Measurements from ENCODE around the gene ANO1.

Gene ANO1

DNA sequence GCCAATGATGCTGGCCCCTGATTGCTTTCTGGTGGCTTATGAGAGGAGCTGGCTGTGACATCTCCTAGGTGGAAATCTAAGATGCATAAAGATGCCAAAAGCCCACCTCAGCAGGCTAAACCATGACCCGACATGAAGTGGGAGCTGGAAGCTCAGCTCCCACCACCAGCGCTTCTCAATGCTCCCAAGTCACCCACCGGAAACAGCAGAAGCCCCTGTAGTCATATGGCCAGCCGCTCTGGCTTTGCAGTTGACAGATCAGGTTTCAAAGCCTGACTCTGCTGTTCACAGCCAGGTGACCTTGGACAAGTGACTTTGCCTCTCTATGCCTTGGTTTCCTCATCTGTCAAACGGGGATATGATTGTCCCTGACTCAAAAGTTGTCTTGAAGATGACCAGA is 29.1 kb upstream of the ANO1 start (continued):
- TF ChIP-seq CSRNP3 (CRISPR knock-in tag; IDR thresholded peaks at IDR 0.05) (no peak), TCF4 (CRISPR knock-in tag; IDR thresholded peaks at IDR 0.05; ENCODE audit: borderline replicate concordance) (no peak), ZNF565 (CRISPR knock-in tag; conservative IDR thresholded peaks at IDR 0.05; ENCODE audit: low read depth) (no peak), BACH2 (CRISPR knock-in tag; IDR thresholded peaks at IDR 0.05; ENCODE audit: borderline replicate concordance) (no peak), OSR1 (CRISPR knock-in tag; IDR thresholded peaks at IDR 0.05) (no peak), ZFP30 (CRISPR knock-in tag; IDR thresholded peaks at IDR 0.05) (no peak), ESRRG (CRISPR knock-in tag; IDR thresholded peaks at IDR 0.05) (no peak), ZFP3 (CRISPR knock-in tag; IDR thresholded peaks at IDR 0.05) (no peak), CSDC2 (CRISPR knock-in tag; IDR thresholded peaks at IDR 0.05) (no peak)
- TF ChIP-seq, protein P1, sequence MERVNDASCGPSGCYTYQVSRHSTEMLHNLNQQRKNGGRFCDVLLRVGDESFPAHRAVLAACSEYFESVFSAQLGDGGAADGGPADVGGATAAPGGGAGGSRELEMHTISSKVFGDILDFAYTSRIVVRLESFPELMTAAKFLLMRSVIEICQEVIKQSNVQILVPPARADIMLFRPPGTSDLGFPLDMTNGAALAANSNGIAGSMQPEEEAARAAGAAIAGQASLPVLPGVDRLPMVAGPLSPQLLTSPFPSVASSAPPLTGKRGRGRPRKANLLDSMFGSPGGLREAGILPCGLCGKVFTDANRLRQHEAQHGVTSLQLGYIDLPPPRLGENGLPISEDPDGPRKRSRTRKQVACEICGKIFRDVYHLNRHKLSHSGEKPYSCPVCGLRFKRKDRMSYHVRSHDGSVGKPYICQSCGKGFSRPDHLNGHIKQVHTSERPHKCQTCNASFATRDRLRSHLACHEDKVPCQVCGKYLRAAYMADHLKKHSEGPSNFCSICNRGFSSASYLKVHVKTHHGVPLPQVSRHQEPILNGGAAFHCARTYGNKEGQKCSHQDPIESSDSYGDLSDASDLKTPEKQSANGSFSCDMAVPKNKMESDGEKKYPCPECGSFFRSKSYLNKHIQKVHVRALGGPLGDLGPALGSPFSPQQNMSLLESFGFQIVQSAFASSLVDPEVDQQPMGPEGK (CRISPR knock-in tag; IDR thresholded peaks at IDR 0.05; ENCODE audit: borderline replicate concordance) = no peak

DNA sequence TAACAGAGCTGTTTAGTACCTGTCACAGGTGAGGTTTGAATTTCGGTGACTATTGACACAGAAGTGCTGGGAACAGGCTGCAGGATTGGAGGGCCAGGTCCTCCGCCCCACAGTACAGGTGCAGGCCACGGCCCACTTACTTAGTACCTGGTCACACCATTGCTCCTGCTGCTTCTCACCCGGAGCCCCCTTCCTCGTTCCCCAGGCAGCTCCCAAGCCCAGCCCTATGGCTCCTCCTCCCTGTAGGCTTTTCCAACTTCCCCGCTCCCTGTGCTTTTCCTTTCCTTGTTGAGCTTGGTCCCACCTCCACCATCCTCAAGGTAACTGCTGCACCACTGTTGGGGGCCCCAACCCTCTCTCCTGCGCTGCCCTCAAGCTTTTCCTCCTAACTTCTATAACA is 27.9 kb upstream of the ANO1 start:
- TF ChIP-seq ZC3H10 (CRISPR knock-in tag; IDR thresholded peaks at IDR 0.05) (no peak), PPARA (CRISPR knock-in tag; IDR thresholded peaks at IDR 0.05; ENCODE audit: borderline replicate concordance) (no peak), ZNF565 (CRISPR knock-in tag; conservative IDR thresholded peaks at IDR 0.05; ENCODE audit: low read depth) (no peak), ZNF70 (CRISPR knock-in tag; IDR thresholded peaks at IDR 0.05) (no peak), TCF4 (CRISPR knock-in tag; IDR thresholded peaks at IDR 0.05; ENCODE audit: borderline replicate concordance) (no peak), ESRRG (CRISPR knock-in tag; IDR thresholded peaks at IDR 0.05) (no peak), OSR1 (CRISPR knock-in tag; IDR thresholded peaks at IDR 0.05) (no peak)
- ATAC-seq = no peak

- no peak for TF ChIP-seq ISL1 (CRISPR knock-in tag; IDR thresholded peaks at IDR 0.05)
- TF ChIP-seq, protein P1 (CRISPR knock-in tag; IDR thresholded peaks at IDR 0.05; ENCODE audit: borderline replicate concordance) = no peak
- TF ChIP-seq CSRNP3 (CRISPR knock-in tag; IDR thresholded peaks at IDR 0.05) = no peak
- no peak for TF ChIP-seq PPARA (CRISPR knock-in tag; IDR thresholded peaks at IDR 0.05; ENCODE audit: borderline replicate concordance)
- ATAC-seq = no peak
Measured at GRCh38 chr11:70054004-70054403, 24.1 kb upstream of the ANO1 start.

- no peak for ATAC-seq
- no peak for TF ChIP-seq TCF4 (CRISPR knock-in tag; IDR thresholded peaks at IDR 0.05; ENCODE audit: borderline replicate concordance)
- TF ChIP-seq PPARA (CRISPR knock-in tag; IDR thresholded peaks at IDR 0.05; ENCODE audit: borderline replicate concordance) = no peak
- TF ChIP-seq ZNF8 (CRISPR knock-in tag; IDR thresholded peaks at IDR 0.05) = no peak
- no peak for TF ChIP-seq CSRNP3 (CRISPR knock-in tag; IDR thresholded peaks at IDR 0.05)
- TF ChIP-seq BACH2 (CRISPR knock-in tag; IDR thresholded peaks at IDR 0.05; ENCODE audit: borderline replicate concordance) = no peak
- no peak for TF ChIP-seq TOX (CRISPR knock-in tag; IDR thresholded peaks at IDR 0.05; ENCODE audit: borderline replicate concordance)
- TF ChIP-seq ZNF565 (CRISPR knock-in tag; conservative IDR thresholded peaks at IDR 0.05; ENCODE audit: low read depth) = no peak
- no peak for TF ChIP-seq SNAI2 (CRISPR knock-in tag; IDR thresholded peaks at IDR 0.05)
- TF ChIP-seq, protein P2, sequence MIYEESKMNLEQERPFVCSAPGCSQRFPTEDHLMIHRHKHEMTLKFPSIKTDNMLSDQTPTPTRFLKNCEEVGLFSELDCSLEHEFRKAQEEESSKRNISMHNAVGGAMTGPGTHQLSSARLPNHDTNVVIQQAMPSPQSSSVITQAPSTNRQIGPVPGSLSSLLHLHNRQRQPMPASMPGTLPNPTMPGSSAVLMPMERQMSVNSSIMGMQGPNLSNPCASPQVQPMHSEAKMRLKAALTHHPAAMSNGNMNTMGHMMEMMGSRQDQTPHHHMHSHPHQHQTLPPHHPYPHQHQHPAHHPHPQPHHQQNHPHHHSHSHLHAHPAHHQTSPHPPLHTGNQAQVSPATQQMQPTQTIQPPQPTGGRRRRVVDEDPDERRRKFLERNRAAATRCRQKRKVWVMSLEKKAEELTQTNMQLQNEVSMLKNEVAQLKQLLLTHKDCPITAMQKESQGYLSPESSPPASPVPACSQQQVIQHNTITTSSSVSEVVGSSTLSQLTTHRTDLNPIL (CRISPR knock-in tag; IDR thresholded peaks at IDR 0.05; ENCODE audit: low read depth) = no peak
- no peak for TF ChIP-seq GLIS3 (CRISPR knock-in tag; IDR thresholded peaks at IDR 0.05)
- TF ChIP-seq ARNTL (CRISPR knock-in tag; IDR thresholded peaks at IDR 0.05; ENCODE audit: borderline replicate concordance, low read depth) = no peak
- no peak for TF ChIP-seq ZC3H10 (CRISPR knock-in tag; IDR thresholded peaks at IDR 0.05)
- TF ChIP-seq ZFP30 (CRISPR knock-in tag; IDR thresholded peaks at IDR 0.05) = no peak
Measured at GRCh38 chr11:70055444-70055843, 22.7 kb upstream of the ANO1 start.

Measured in SK-N-SH treated with all-trans-retinoic acid at 6 μM for 48 hours (cell line).